Neural progenitor cell (in vitro differentiated cells): ENCODE results near the gene GADL1. TPM values are rescaled to one million over a fixed set of nuclear protein-coding genes. Genes with fewer than 3 reads are reported as not detected.

Experiments used
- DNase-seq: peaks from one replicate; pipeline ENCODE4 v3.0.0-alpha.2; 2016; ENCODE audit warnings: low spot score
- H2AFZ ChIP-seq: fragments of 200-600 bp; sonication (generic); replicated peaks from 2 replicates; pipeline ENCODE4 v1.6.1; 2016; ENCODE audit warnings: antibody characterized with exemption
- H3F3A ChIP-seq: fragments of 200-600 bp; sonication (generic); 2 replicates; pipeline ENCODE4 v1.6.1; 2016; ENCODE audit warnings: antibody characterized with exemption, low read depth
- H3K27ac ChIP-seq: fragments of 200-600 bp; sonication (generic); 2 replicates; pipeline ENCODE4 v1.5.1; 2016; ENCODE audit warnings: mild to moderate bottlenecking
- H3K27me3 ChIP-seq: fragments of 200-600 bp; sonication (generic); 2 replicates; pipeline ENCODE4 v1.6.1; 2016; ENCODE audit warnings: mild to moderate bottlenecking, moderate library complexity
- H3K36me3 ChIP-seq: fragments of 200-600 bp; sonication (generic); 2 replicates; pipeline ENCODE4 v1.5.1; 2016
- H3K4me1 ChIP-seq: fragments of 200-600 bp; sonication (generic); 2 replicates; pipeline ENCODE4 v1.6.1; 2016; ENCODE audit warnings: mixed run types
- H3K4me2 ChIP-seq: fragments of 200-600 bp; sonication (generic); 2 replicates; pipeline ENCODE4 v1.6.1; 2016
- H3K4me3 ChIP-seq: fragments of 200-600 bp; sonication (generic); 2 replicates; pipeline ENCODE4 v1.5.1; 2016
- H3K79me2 ChIP-seq: fragments of 200-600 bp; sonication (generic); 2 replicates; pipeline ENCODE4 v1.6.1; 2016; ENCODE audit warnings: low read depth
- H3K9ac ChIP-seq: fragments of 200-600 bp; sonication (generic); 2 replicates; pipeline ENCODE4 v1.6.1; 2016
- H3K9me3 ChIP-seq: fragments of 200-600 bp; sonication (generic); 2 replicates; pipeline ENCODE4 v1.5.1; 2016; ENCODE audit warnings: low read depth
- H4K20me1 ChIP-seq: fragments of 200-600 bp; sonication (generic); 2 replicates; pipeline ENCODE4 v1.6.1; 2016; ENCODE audit warnings: low read depth
- H3K27ac Mint-ChIP-seq: 3 replicates; pipeline ENCODE4 v1.8.0; 2021; ENCODE audit warnings: mixed read lengths
- H3K27me3 Mint-ChIP-seq: 2 replicates; pipeline ENCODE4 v1.8.0; 2022; ENCODE audit warnings: low read depth, mild to moderate bottlenecking, inconsistent platforms, moderate library complexity, mixed read lengths; ENCODE audit not compliant: insufficient read depth
- H3K36me3 Mint-ChIP-seq: 3 replicates; pipeline ENCODE4 v1.8.0; 2021; ENCODE audit warnings: mixed read lengths
- H3K4me1 Mint-ChIP-seq: 3 replicates; pipeline ENCODE4 v1.8.0; 2021; ENCODE audit warnings: mixed read lengths
- H3K4me3 Mint-ChIP-seq: 3 replicates; pipeline ENCODE4 v1.8.0; 2021; ENCODE audit warnings: mild to moderate bottlenecking, moderate library complexity, mixed read lengths
- H3K9me3 Mint-ChIP-seq: 3 replicates; pipeline ENCODE4 v1.8.0; 2020; ENCODE audit warnings: mixed read lengths
- CTCF ChIP-seq: fragments of 200-600 bp; sonication (generic); IDR thresholded peaks from 2 replicates; pipeline ENCODE4 v1.5.1; 2017; ENCODE audit warnings: antibody characterized with exemption, mild to moderate bottlenecking
- EZH2 ChIP-seq: fragments of 200-600 bp; sonication (generic); IDR thresholded peaks from 2 replicates; pipeline ENCODE4 v1.6.1; 2017; ENCODE audit warnings: antibody characterized with exemption, mild to moderate bottlenecking, moderate library complexity
- EZH2phosphoT487 ChIP-seq: fragments of 200-600 bp; sonication (generic); IDR thresholded peaks from 2 replicates; pipeline ENCODE4 v1.6.1; 2017; ENCODE audit warnings: antibody characterized with exemption
- total RNA-seq: library from RNA; depleted of rRNA; stranded (reverse); fragments of >200 nt; gene quantifications from 2 replicates; pipeline ENCODE4 v1.2.3, GENCODE V29; 2015; ENCODE audit warnings: low replicate concordance

Gene GADL1
- total RNA-seq, 1 donor from 2014 or later = not detected

- Histone ChIP-seq H3K9me3 (no peaks in the 10 kb centered on the region), H4K20me1 (no peaks in the 10 kb centered on the region), H3K4me1 (no peaks in the 10 kb centered on the region), H3K4me3 (no peak overlapping the region), H3K27me3 (no peaks in the 10 kb centered on the region), H3K79me2 (no peaks in the 10 kb centered on the region), H3K4me2 (no peak overlapping the region), H3K9ac (no peak overlapping the region), H3K27ac (no peak overlapping the region), H3F3A (no peaks in the 10 kb centered on the region), H2AFZ (no peak overlapping the region), H3K36me3 (no peaks in the 10 kb centered on the region)
- TF ChIP-seq EZH2 = no peak
- TF ChIP-seq CTCF = no peak
- TF ChIP-seq EZH2phosphoT487 = no peak
- peaks cover 11% of the 10 kb centered on the region for H3K4me1 Mint-ChIP-seq
- no peaks in the 10 kb centered on the region for H3K36me3 Mint-ChIP-seq
- no peaks in the 10 kb centered on the region for H3K27me3 Mint-ChIP-seq
- no peak overlapping the region for H3K4me3 Mint-ChIP-seq
- no peaks in the 10 kb centered on the region for H3K9me3 Mint-ChIP-seq
- H3K27ac Mint-ChIP-seq = no peak overlapping the region
- DNase-seq = no peak
These were observed 134.3 kb downstream of the GADL1 start for GRCh38 chr3:30760040-30760695.

- Histone ChIP-seq H3F3A (peaks cover 14% of the 10 kb centered on the region), H3K4me1 (peaks cover 9% of the 10 kb centered on the region)
- no peak overlapping the region for H3K4me3 Mint-ChIP-seq
These were observed 138.2 kb downstream of the GADL1 start for GRCh38 chr3:30756218-30756617.

GRCh38 chr3:30754426-30754825 lies 140.0 kb downstream of the GADL1 start:
- no peak for TF ChIP-seq EZH2phosphoT487
- TF ChIP-seq EZH2 = no peak
- no peak for TF ChIP-seq CTCF
- no peaks in the 10 kb centered on the region for H3K79me2 ChIP-seq
- no peak for DNase-seq
- no peak overlapping the region for H2AFZ ChIP-seq
- no peaks in the 10 kb centered on the region for H3K27me3 ChIP-seq
- no peak overlapping the region for H3K4me2 ChIP-seq
- no peak overlapping the region for H3K27ac ChIP-seq
- no peaks in the 10 kb centered on the region for H3K36me3 ChIP-seq
- H3K4me1 ChIP-seq = peaks cover 14% of the 10 kb centered on the region
- H3K9ac ChIP-seq = no peak overlapping the region
- H3K4me3 ChIP-seq = no peak overlapping the region
- no peaks in the 10 kb centered on the region for H4K20me1 ChIP-seq
- Mint-ChIP-seq H3K36me3 (no peaks in the 10 kb centered on the region), H3K27ac (no peak overlapping the region), H3K4me1 (peaks cover 15% of the 10 kb centered on the region), H3K27me3 (peaks cover 4% of the 10 kb centered on the region), H3K4me3 (no peak overlapping the region), H3K9me3 (no peaks in the 10 kb centered on the region)
- no peaks in the 10 kb centered on the region for H3K9me3 ChIP-seq
- H3F3A ChIP-seq = peaks cover 30% of the 10 kb centered on the region

More at GRCh38 chr3:30756218-30756617, 138.2 kb downstream of the GADL1 start:
- H3K27ac ChIP-seq = no peak overlapping the region
- no peaks in the 10 kb centered on the region for H3K79me2 ChIP-seq
- Mint-ChIP-seq H3K27ac (no peak overlapping the region), H3K27me3 (peaks cover 4% of the 10 kb centered on the region), H3K4me1 (peaks cover 20% of the 10 kb centered on the region), H3K36me3 (no peaks in the 10 kb centered on the region), H3K9me3 (no peaks in the 10 kb centered on the region)
- no peak overlapping the region for H3K9ac ChIP-seq
- no peaks in the 10 kb centered on the region for H3K9me3 ChIP-seq
- no peaks in the 10 kb centered on the region for H3K36me3 ChIP-seq
- no peaks in the 10 kb centered on the region for H4K20me1 ChIP-seq
- no peak overlapping the region for H2AFZ ChIP-seq
- TF ChIP-seq EZH2phosphoT487 (no peak), EZH2 (no peak), CTCF (no peak)
- H3K27me3 ChIP-seq = no peaks in the 10 kb centered on the region
- H3K4me3 ChIP-seq = no peak overlapping the region
- no peak overlapping the region for H3K4me2 ChIP-seq
- DNase-seq = no peak
